Stimulated activated naive CD8-positive, alpha-beta T cell treated with anti-CD3 and anti-CD28 coated beads, Interleukin-15, amount 100 ng/mL, for 72 hours (primary cell): ENCODE data around the gene RCBTB1.
"Not testable (repeated sequence)": the region's sequence is repeated elsewhere in the genome, so short reads cannot be mapped to it uniquely, and the experiment has no call there.

Experiments
- ATAC-seq: fragments of 150-1000 bp; cut with Tn5 transposase; 2 replicates; pipeline ENCODE4 v1.10.0; 2021; ENCODE audit warnings: mild to moderate bottlenecking, moderate library complexity
- DNase-seq, 2 donors: peaks; one replicate each; pipeline ENCODE4 v3.0.0; 2021 to 2022
- H3K27ac Mint-ChIP-seq, 2 donors: one replicate each; pipeline ENCODE4 v1.8.0; 2022; ENCODE audit warnings: mild to moderate bottlenecking in 2 of 2, mixed read lengths in 2 of 2, moderate library complexity in 2 of 2
- H3K27me3 Mint-ChIP-seq: one replicate; pipeline ENCODE4 v1.8.0; 2022; ENCODE audit warnings: mixed read lengths
- H3K4me1 Mint-ChIP-seq: one replicate; pipeline ENCODE4 v1.8.0; 2022; ENCODE audit warnings: mild to moderate bottlenecking, mixed read lengths
- H3K4me3 Mint-ChIP-seq, 2 donors: one replicate each; pipeline ENCODE4 v1.8.0; 2022; ENCODE audit warnings: mild to moderate bottlenecking in 2 of 2, mixed read lengths in 2 of 2, moderate library complexity in 1 of 2
- H3K9me3 Mint-ChIP-seq, 2 donors: one replicate each; pipeline ENCODE4 v1.8.0; 2022; ENCODE audit warnings: mixed read lengths in 2 of 2

The RCBTB1 gene

DNA sequence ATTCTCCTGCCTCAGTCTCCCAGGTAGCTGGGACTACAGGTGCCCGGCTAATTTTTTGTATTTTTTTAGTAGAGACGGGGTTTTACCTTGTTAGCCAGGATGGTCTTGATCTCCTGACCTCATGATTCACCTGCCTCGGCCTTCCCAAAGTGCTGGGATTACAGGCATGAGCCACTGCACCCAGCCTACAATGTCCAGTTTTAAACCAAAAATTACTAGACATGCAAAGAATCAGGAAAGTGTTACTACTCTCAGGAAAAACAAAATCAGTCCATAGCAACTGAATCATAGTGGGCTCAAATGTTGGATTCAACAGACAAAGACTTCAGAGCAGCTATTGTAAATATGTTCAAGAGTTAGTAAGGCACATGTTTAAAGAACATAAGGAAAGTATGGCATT lies 26.7 kb upstream of the RCBTB1 start:
- not testable (repeated sequence) for ATAC-seq, H3K27ac Mint-ChIP-seq, H3K27me3 Mint-ChIP-seq, H3K4me3 Mint-ChIP-seq, DNase-seq, H3K4me1 Mint-ChIP-seq, H3K9me3 Mint-ChIP-seq

DNA sequence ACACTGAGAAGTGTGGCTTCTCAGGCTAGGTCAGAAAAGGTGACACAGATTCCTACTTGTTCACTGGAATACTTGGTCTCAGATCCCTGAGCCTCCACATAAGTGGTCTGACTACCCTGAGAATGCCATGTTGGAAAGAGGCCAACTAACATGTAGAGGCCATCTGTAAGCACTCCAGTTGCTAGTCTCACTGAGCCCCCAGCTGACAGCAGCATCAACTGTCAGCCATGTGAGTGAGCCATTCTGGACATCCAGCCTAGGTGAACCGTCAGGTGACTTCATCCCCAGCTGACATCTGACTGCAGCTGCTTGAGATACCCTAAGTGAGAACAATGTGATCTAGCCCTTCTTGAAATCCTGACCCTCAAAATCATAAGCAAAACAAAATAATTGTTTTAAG lies 24.8 kb upstream of the RCBTB1 start:
- Mint-ChIP-seq H3K4me1 (peaks cover 6% of the 10 kb centered on the region), H3K4me3 (no peak overlapping the region), H3K9me3 (no peaks in the 10 kb centered on the region), H3K27me3 (no peaks in the 10 kb centered on the region), H3K27ac (no peak overlapping the region)
- ATAC-seq (no peak), DNase-seq (no peak)

GRCh38 chr13:49608651-49609331 lies 23.4 kb upstream of the RCBTB1 start:
- DNase-seq = no peak
- Mint-ChIP-seq H3K27me3 (no peaks in the 10 kb centered on the region), H3K4me3 (no peak overlapping the region), H3K9me3 (no peaks in the 10 kb centered on the region), H3K4me1 (peaks cover 6% of the 10 kb centered on the region), H3K27ac (no peak overlapping the region)
- no peak for ATAC-seq

- Mint-ChIP-seq H3K9me3 (no peaks in the 10 kb centered on the region), H3K4me3 (no peak overlapping the region), H3K4me1 (peaks cover 6% of the 10 kb centered on the region), H3K27ac (no peak overlapping the region), H3K27me3 (no peaks in the 10 kb centered on the region)
- ATAC-seq = no peak
- no peak for DNase-seq
Observed at GRCh38 chr13:49607761-49608160, 22.4 kb upstream of the RCBTB1 start.

DNA sequence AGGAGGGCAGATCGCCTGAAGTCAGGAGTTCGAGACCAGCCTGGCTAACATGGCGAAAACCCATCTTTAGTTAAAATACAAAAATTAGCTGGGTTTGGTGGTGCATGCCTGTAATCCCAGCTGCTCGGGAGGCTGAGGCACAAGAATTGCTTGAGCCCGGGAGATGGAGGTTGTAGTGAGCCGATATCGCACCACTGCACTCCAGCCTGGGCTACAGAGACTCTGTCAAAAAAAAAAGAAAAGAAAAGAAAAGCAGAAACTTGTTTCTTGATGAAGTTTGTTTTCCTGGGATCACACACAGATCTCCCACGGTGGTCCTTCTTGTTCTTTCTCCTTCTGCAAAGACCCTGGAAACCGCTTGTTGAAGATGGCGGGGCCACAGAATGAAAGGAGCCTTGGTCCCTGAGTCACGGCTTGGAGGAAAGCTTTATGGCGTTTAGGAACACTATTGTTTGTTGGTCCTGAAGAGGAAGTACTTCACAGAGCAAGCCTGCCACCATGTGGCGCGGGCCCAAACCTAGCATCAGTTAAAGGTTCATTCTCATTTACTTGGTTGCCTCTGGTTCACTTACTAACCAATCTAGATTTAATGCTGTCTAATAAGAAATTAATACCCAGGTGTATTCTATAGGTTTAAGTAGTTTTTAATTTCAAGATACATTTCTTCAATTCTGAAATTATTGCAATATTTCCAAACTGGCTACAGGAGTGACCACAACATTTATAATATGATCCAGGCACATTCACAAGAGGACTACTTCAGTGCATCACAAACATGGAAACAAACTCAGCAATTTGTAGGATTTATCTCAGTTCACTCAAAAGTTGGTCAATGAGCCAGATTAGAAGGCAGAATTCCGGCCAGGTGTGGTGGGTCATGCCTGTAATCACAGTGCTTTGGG lies 21.6 kb upstream of the RCBTB1 start:
- peak overlapping the region; percentile 81 to 90 for H3K4me3 Mint-ChIP-seq
- peak; percentile 99 for ATAC-seq
- H3K4me1 Mint-ChIP-seq = peaks cover 6% of the 10 kb centered on the region
- DNase-seq = peak; percentile 71 to 79
- H3K9me3 Mint-ChIP-seq = no peaks in the 10 kb centered on the region
- no peaks in the 10 kb centered on the region for H3K27me3 Mint-ChIP-seq
- peak overlapping the region; percentile 93 to 94 for H3K27ac Mint-ChIP-seq

- no peak for ATAC-seq
- no peaks in the 10 kb centered on the region for H3K27me3 Mint-ChIP-seq
- H3K27ac Mint-ChIP-seq = no peak overlapping the region
- H3K4me3 Mint-ChIP-seq = no peak overlapping the region
- peaks cover 6% of the 10 kb centered on the region for H3K4me1 Mint-ChIP-seq
- DNase-seq = no peak
- H3K9me3 Mint-ChIP-seq = no peaks in the 10 kb centered on the region
Observed at GRCh38 chr13:49604570-49604969, 19.2 kb upstream of the RCBTB1 start.

DNA sequence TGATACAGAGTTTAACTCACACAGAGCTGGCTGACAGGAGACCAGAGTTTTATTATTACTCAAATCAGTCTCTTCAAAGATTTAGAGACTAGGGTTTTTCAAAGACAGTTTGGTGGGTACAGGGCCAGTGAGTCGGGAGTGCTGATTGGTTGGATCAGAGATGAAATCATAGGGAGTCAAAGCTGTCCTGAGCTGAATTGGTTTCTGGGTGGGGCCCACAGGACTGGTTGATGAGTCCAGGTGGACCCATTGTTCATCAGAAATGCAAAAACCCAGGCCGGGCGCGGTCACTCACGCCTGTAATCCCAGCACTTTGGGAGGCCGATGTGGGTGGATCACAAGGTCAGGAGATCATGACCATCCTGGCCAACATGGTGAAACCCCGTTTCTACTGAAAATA lies 17.3 kb upstream of the RCBTB1 start:
- ATAC-seq, H3K27ac Mint-ChIP-seq, H3K4me3 Mint-ChIP-seq, H3K27me3 Mint-ChIP-seq, DNase-seq, H3K9me3 Mint-ChIP-seq, H3K4me1 Mint-ChIP-seq: not testable (repeated sequence)

DNA sequence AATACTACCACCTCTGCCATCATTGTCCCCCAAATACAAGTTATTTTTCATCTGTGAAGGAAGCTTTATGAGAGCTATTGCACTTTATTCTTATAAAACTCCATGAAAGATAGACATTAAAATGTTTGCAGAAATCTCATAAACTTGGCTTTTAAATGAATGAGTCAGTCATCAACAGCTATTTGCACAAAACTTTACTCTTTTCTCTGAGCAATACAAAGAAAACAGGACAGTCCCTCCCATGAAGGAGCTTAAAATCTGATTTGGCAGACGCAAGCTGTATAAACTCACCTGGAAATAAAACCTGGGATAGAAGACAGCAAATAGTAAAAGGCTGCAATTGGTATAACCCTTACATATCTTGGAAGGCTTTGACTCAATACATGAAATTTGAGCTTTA lies 16.6 kb upstream of the RCBTB1 start:
- no peak overlapping the region for H3K27ac Mint-ChIP-seq
- ATAC-seq = no peak
- no peaks in the 10 kb centered on the region for H3K9me3 Mint-ChIP-seq
- peaks cover 4% of the 10 kb centered on the region for H3K4me1 Mint-ChIP-seq
- no peaks in the 10 kb centered on the region for H3K27me3 Mint-ChIP-seq
- no peak for DNase-seq
- no peak overlapping the region for H3K4me3 Mint-ChIP-seq

- Mint-ChIP-seq H3K4me3 (no peak overlapping the region), H3K27me3 (no peaks in the 10 kb centered on the region), H3K9me3 (no peaks in the 10 kb centered on the region), H3K4me1 (no peaks in the 10 kb centered on the region), H3K27ac (no peak overlapping the region)
- no peak for ATAC-seq
- DNase-seq = no peak
Observed at GRCh38 chr13:49597043-49597641, 11.8 kb upstream of the RCBTB1 start.

GRCh38 chr13:49596221-49596620 lies 10.9 kb upstream of the RCBTB1 start:
- ATAC-seq (no peak), DNase-seq (no peak)
- no peak overlapping the region for H3K27ac Mint-ChIP-seq
- no peaks in the 10 kb centered on the region for H3K4me1 Mint-ChIP-seq
- H3K4me3 Mint-ChIP-seq = no peak overlapping the region
- no peaks in the 10 kb centered on the region for H3K9me3 Mint-ChIP-seq
- H3K27me3 Mint-ChIP-seq = no peaks in the 10 kb centered on the region

DNA sequence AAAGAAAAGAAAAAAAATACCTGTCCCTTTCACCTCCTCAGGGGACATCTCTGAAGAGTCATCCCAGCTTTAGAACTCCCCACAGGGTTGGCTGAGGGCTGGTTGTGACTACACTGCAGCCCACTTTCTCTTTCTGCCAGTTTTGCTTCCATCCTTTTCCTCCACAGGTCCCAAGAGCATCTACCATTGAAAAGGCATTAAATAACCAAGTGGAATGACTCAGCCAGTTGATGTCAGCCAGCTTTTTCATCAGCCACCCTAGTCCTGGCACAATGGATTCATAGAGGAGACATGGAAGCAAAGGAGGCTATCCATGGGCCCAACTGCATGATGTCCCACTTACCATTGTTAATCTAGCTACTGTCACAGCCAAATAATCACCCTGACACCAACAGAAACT lies 9.2 kb upstream of the RCBTB1 start:
- no peaks in the 10 kb centered on the region for H3K4me1 Mint-ChIP-seq
- ATAC-seq = no peak
- no peaks in the 10 kb centered on the region for H3K9me3 Mint-ChIP-seq
- no peaks in the 10 kb centered on the region for H3K27me3 Mint-ChIP-seq
- no peak overlapping the region for H3K4me3 Mint-ChIP-seq
- no peak for DNase-seq
- no peak overlapping the region for H3K27ac Mint-ChIP-seq

DNA sequence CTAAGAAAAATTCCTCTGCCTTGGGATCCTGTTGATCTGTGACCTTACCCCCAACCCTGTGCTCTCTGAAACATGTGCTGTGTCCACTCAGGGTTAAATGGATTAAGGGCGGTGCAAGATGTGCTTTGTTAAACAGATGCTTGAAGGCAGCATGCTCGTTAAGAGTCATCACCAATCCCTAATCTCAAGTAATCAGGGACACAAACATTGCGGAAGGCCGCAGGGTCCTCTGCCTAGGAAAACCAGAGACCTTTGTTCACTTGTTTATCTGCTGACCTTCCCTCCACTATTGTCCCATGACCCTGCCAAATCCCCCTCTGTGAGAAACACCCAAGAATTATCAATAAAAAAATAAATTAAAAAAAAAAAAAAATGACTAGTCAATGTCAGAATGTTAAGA lies 8.5 kb upstream of the RCBTB1 start:
- H3K4me1 Mint-ChIP-seq, H3K27me3 Mint-ChIP-seq, H3K4me3 Mint-ChIP-seq, DNase-seq, ATAC-seq, H3K27ac Mint-ChIP-seq, H3K9me3 Mint-ChIP-seq: not testable (repeated sequence)

DNA sequence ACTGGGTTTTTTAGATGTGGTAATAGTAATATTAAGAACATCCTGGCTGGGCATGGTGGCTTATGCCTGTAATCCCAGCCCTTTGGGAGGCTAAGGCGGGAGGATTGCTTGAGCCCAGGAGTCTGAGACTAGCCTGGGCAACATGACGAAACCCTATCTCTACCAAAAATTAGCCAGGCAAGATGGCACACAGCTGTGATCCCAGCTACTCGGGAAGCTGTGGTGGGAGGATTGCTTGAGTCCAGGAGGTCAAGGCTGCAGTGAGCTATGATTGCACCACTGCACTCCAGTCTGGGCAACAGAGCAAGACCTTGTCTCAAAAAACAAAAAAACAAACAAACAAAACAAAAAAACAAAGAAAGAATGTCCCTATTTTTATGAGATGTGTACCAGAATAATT lies 5.4 kb upstream of the RCBTB1 start:
- H3K4me3 Mint-ChIP-seq, H3K9me3 Mint-ChIP-seq, ATAC-seq, H3K27me3 Mint-ChIP-seq, DNase-seq, H3K27ac Mint-ChIP-seq: not testable (repeated sequence)
- H3K4me1 Mint-ChIP-seq = peaks cover 14% of the 10 kb centered on the region

DNA sequence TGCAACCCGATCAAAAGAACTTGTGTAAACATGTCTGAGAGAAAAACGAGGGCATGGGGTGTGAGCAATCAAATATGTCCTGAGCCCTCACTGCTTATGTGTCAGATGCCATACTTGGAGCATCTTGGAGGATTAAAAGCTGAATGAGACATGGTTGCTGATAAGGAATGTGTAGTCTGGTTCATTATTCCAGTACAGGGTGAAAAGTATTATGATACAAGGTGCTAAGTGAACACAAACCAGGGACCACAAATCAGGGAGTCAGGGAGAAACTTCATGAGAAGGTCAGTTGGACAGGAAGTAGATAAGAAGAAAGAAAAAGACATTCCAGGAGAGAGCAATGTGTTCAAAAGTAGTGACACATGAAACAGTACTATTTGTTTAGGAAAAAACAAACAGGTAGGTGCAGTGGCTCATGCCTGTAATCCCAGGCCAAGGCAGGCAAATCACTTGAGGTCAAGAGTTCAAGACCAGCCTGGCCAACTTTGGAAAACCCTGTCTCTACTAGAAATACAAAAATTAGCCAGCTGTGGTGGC lies 2.0 kb upstream of the RCBTB1 start:
- peaks cover 24% of the 10 kb centered on the region for H3K4me1 Mint-ChIP-seq
- H3K27me3 Mint-ChIP-seq = no peaks in the 10 kb centered on the region
- ATAC-seq (no peak), DNase-seq (no peak)
- no peaks in the 10 kb centered on the region for H3K9me3 Mint-ChIP-seq
- no peak overlapping the region for H3K27ac Mint-ChIP-seq
- no peak overlapping the region for H3K4me3 Mint-ChIP-seq

- no peak for ATAC-seq
- H3K27ac Mint-ChIP-seq = no peak overlapping the region
- no peaks in the 10 kb centered on the region for H3K9me3 Mint-ChIP-seq
- no peaks in the 10 kb centered on the region for H3K27me3 Mint-ChIP-seq
- H3K4me1 Mint-ChIP-seq = peaks cover 26% of the 10 kb centered on the region
- H3K4me3 Mint-ChIP-seq = peak overlapping the region; percentile 83 to 93
- DNase-seq = no peak
Observed at GRCh38 chr13:49586717-49587116, 1.4 kb upstream of the RCBTB1 start.

GRCh38 chr13:49584771-49585182 lies 581 bp downstream of the RCBTB1 start:
- Mint-ChIP-seq H3K27me3 (no peaks in the 10 kb centered on the region), H3K4me3 (peak overlapping the region; percentile 83 to 93), H3K27ac (peak overlapping the region; percentile 84 to 96), H3K4me1 (peaks cover 33% of the 10 kb centered on the region), H3K9me3 (no peaks in the 10 kb centered on the region)
- peak; percentile 1 for ATAC-seq
- DNase-seq = peak in 1 of 2 donors; percentile 12
